HG03439 (cell line): ENCODE results near the gene NEK4.
A peak's percentile ranks its signal among the peaks of the same experiment; 100 is the strongest.
"Not testable (repeated sequence)": the region's sequence is repeated elsewhere in the genome, so short reads cannot be mapped to it uniquely, and the experiment has no call there.

Experiments used
- ATAC-seq: cut with Tn5 transposase; IDR thresholded peaks from one replicate; pipeline ENCODE4 v1.9.1; 2021; ENCODE audit warnings: mild to moderate bottlenecking, moderate library complexity; ENCODE audit not compliant: unreplicated experiment

Gene NEK4

DNA sequence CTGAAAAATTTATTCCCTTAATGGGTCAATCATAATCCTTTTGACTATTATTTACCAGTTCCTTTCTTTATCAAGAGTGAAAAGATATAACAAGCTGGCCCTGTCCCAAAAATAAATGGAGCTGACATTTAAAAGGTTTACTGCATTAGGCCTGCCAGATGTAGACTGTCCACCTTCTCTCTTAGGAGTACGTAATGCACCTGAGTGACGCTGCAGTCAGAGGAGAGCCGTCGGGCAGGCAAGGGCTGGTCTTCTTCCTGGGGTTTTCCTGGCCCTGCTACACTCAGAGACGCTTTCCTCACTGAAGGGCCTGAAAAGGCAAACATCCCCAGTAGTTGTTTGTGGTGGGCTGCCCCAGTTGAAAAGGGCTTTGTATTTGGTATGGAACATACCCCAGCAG, 27.6 kb downstream of the NEK4 start:
- no peak for ATAC-seq

GRCh38 chr3:52742418-52743041, 28.2 kb downstream of the NEK4 start:
- ATAC-seq = no peak

DNA sequence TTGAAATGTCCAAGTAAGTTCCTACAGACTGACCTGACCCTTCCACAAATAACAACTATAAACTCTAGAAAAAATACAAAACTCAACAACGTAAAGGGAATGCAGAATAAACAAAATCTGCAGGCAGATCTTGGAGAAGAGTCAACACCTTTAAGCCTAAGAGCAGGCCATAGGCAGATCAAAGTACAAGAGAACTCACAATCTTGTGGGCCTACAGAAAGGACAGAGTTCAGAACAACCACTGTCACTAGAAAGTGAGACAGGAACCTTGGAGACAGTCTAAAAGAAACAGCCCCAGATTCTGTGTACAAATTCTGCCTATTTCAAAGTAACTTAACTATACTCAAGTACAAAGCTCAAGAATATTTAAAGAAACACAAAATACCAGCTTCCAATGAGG, 31.0 kb downstream of the NEK4 start:
- no peak for ATAC-seq

DNA sequence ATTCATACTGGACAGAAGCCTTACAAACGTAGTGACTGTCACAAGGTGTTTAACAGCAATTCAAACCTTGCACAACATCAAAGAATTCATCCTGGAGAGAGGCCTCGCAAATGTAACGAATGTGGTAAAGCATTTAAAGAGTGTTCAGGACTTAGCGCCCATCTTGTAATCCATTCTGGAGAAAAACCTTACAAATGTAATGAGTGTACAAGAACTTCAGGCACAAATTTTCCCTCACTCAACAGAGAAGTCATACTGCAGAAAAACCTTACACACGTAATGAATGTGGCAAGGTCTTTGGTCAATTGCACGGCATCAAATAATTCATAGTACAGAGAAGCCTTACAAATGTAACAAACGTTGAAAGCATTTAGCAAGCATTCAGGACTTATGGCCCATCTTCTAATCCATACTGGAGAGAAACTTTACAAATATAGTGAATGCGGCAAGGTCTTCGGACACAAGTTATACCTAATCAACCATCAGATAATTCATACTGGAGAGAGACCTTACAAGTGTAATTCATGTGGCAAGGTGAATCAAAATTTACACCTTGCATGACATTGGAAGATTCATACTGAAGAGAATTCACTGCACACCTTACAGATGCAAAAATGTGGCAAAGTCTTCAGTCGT, 37.4 kb downstream of the NEK4 start:
- no peak for ATAC-seq

DNA sequence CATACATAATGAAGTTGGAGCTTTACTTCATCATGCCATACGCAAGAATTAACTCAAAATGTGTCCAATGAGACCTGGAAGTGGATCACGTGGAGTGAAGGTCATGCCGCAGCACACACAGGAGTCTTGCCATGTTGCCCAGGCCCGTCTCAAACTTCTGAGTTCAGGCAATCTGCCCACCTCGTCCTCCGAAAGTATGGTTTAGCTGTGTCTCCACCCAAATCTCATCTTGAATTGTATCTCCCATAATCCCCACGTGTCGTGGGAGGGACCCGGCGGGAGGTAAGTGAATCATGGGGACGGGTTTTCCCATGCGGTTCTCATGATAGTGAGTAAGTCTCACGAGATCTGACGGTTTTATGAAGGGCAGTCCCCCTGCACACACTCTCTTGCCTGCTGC, 39.1 kb downstream of the NEK4 start:
- no peak for ATAC-seq

DNA sequence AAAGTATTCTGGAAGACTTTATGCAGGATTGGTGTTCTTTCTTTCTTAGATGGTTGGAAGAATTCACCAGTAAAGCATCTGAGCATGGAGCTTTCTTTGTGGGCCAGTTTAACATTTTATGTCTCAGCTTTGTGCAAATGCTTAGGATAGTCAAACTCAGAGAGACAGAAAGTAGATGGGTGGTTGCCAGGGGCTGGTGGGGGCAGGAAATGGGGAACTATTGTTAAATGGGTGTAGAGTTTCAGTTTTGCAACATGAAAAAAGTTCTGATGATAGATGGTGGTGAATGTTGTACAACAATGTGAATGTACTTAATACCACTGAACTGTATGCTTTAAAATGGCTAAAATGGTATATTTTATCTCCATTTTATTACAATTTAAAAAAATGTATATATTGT, 40.1 kb downstream of the NEK4 start:
- no peak for ATAC-seq

DNA sequence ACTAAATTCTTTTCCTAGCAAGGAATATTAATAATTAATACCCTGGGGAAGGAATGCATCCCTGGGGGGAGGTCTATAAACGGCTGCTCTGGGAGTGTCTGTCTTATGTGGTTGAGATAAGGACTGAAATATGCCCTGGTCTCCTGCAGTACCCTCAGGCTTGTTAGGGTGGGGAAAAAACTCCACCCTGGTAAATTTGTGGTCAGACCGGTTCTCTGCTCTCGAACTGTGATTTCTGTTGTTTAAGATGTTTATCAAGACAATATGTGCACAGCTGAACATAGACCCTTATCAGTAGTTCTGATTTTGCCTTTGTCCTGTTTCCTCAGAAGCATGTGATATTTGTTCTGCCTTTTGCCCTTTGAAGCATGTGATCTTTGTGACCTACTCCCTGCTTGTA, 42.0 kb downstream of the NEK4 start:
- ATAC-seq = not testable (repeated sequence)

GRCh38 chr3:52724511-52724910, 46.2 kb downstream of the NEK4 start:
- ATAC-seq = no peak

GRCh38 chr3:52723935-52724334, 46.8 kb downstream of the NEK4 start:
- no peak for ATAC-seq

DNA sequence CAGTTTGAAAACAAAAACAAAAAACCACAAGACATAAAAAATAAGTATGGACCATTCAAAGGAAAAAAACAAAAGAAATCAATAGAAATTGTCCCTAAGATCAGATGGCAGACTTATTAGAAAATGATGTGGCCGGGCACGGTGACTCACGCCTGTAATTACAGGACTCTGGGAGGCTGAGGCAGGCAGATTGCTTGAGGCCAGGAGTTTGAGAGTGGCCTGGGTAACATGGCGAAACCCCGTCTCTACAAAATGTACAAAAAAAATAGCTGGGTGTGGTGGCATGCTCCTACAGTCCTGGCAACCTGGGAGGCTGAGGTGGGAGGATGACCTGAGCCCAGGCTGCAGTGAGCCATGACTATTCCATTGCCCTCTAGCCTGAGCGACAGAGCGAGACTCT, 48.2 kb downstream of the NEK4 start:
- ATAC-seq = no peak

- ATAC-seq = no peak
These were observed 49.1 kb downstream of the NEK4 start for GRCh38 chr3:52721730-52722008.

DNA sequence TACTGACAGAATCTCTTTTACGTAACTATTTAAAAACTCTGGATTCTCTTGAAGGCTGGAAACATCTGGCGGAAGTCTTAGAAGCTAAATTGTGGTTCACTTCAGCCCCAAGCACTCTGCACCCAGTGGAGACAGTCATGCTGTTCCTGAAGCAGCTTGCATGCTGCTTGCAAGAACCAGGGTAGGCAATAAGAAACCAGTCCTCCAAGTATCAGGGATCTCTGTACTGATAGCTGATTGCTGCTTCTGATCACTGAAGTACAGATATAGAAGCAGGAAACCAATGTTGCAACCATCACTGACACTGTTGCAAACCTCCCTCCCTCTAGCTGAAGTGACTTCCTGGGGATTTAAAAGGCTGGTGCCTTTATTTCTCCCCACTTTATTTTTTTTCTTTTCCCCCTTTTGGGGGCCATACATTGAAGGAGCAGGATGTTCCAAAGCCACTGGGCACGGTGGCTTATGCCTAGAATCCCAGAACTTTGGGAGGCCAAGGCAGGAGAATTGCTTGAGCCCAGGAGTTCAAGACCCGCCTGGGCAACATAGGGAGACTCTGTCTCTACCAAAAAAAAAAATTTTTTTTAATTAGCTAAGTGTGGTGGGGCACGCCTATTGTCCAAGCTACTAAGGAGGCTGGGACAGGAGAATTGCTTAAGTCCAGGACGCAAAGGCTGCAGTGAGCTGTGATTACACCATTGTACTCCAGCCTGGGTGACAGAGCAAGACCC, 49.6 kb downstream of the NEK4 start:
- ATAC-seq = no peak

DNA sequence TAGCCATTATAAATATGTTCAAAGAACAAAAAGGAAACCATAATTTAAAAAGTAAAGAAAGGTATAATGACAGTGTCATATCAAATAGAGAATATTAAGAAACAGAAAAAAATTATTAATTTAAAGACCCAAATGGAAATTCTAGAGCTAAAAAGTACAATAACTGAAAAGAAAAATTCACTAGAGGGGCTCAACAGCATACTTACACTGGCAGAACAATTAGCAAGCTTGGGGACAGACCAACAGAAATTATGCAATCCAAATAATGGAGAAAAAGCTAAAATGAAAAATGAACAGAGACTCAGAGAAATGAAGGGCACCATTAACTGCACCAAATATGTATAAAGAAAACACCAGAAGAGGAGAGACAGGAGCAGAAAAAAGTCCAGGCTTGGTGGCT, 51.1 kb downstream of the NEK4 start:
- ATAC-seq = no peak

GRCh38 chr3:52715714-52716305, 54.9 kb downstream of the NEK4 start:
- ATAC-seq = no peak

- ATAC-seq = no peak
These were observed 56.1 kb downstream of the NEK4 start for GRCh38 chr3:52714335-52715302.

DNA sequence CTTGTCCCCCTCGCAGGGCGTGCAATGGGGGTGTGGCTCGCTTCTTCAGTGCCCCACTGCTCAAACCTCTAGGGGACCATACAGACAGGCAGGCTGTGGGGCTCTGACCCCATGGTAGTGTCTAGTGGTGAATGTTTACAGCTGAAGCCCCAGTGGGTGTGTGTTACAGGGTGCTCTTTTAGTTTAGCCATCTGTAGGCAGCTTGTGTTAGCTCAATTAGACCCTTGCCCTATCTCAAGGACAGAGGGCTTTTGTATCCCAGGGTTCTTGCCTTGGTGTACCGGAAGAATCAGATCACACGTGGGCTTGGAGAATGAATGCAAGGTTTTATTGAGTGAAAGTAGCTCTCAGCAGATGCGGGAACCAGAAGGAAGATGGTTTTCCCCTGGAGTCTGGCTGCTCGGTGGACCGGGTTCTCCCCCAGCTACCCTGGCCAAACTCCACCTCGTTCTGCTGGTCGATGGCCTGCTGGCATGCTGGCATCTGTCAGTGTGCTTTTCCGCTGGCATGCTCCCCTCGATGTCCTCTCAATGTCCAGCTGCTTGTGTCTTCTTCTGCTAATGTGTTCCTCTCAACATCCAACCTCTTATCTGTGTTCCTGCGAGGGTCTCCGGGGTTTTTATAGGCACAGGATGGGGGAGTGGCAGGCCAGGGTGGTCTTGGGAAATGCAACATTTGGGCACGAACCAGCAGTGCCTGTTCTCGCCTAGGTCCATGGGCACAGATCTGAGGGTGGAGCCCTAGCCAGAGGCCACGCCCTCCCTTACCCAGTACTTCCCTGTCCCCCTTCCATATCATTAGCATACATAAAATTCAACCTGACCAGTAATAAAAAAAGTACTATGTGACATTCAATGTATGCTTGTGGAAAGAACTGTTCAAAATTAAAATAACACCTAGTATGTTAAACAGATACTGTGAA, 58.2 kb downstream of the NEK4 start:
- ATAC-seq = no peak

- ATAC-seq = no peak
These were observed 60.2 kb downstream of the NEK4 start for GRCh38 chr3:52710512-52710911.

DNA sequence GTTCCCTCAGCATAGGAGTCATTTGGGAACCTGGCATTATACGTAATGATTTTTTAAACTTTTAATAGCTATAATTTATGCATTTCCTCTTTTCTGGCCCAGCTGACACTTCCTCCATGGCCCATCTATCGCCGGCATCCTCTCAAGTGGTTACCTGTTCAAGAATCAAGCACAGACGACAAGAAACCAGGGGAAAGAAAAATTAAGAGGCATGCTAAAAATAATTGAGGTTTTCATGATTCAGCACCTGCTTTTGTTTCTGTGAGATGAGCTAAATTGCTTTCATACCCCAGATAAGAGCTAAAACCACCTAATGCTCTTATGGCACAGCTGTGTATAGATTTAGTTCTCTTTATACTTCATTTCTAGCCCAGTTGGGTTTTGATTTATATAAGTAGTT, 63.2 kb downstream of the NEK4 start:
- no peak for ATAC-seq

DNA sequence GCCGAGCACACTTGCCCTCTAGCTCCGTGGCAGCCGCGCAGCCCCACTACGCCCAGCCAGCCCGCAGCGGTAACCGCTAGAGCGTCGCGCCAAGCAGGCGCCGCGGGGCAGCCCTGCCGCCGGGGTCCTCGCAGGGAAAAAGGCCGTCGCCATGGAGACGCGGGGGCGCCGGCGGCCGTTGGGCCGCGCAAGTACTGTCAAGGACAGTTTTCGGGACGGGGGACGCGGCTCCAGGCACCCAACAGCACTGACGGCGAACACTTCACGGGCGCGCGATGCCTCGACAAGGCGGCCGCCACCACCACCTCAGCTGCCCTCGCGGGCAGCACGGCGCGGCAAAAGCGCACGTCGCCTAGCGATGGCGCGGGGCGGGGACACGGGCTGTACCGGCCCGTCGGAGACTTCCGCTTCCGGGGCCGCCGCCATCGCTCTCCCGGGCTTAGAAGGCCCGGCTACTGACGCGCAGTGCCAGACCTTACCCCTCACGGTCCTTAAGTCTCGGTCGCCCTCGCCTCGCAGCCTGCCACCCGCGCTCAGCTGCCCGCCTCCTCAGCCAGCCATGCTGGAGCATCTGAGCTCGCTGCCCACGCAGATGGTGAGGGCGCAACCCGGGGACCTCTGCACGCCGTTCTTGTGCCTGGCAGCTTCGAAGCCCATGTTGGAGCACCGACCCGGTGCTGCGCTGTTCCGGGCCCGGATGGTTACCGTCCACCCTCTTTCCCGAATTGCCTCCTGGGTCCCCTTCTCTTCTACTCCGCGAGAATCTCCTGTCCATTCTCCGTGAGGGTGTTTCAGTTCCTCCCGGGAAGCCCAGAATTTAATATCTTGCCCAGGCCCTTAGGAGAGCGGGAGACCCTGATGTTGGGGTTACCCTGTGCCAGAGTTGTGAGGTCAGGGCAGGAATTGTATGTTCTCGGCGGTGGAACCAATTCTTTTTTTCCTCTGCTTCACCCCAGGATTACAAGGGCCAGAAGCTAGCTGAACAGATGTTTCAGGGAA, 64.8 kb downstream of the NEK4 start, which contains the start of the genes GLT8D1 and SPCS1:
Gene GLT8D1 (minus strand): TSS at position 104 of the 999 bp plus-strand sequence. CDS start 5,331 bp downstream, outside the sequence.
Gene SPCS1 (plus strand): TSS at position 419 of the 999 bp plus-strand sequence. CDS start 141 bp downstream, at position 560.
- peak; percentile 76 for ATAC-seq
